Endothelial cell of umbilical vein (primary cell): Measurements from ENCODE around the gene HOXB5.

ENCODE experiments used
- EZH2 ChIP-seq: IDR thresholded peaks from 2 replicates; pipeline ENCODE4 v1.6.1; 2012; ENCODE audit warnings: borderline replicate concordance, low read depth, mild to moderate bottlenecking, moderate library complexity, low read length, inconsistent platforms; ENCODE audit not compliant: severe bottlenecking
- FOS ChIP-seq: IDR thresholded peaks from 2 replicates; pipeline ENCODE4 v1.6.1; 2011; ENCODE audit warnings: mild to moderate bottlenecking, low read length, moderate library complexity, borderline replicate concordance; ENCODE audit not compliant: insufficient read depth
- GATA2 ChIP-seq: IDR thresholded peaks from 2 replicates; pipeline ENCODE4 v1.7.0; 2011; ENCODE audit warnings: low read depth, mild to moderate bottlenecking, moderate library complexity, mixed read lengths, low read length; ENCODE audit not compliant: insufficient read length, insufficient read depth
- JUN ChIP-seq: IDR thresholded peaks from 2 replicates; pipeline ENCODE4 v1.6.1; 2011; ENCODE audit warnings: borderline replicate concordance, low read depth; ENCODE audit not compliant: insufficient read length, insufficient read depth
- MYC ChIP-seq: IDR thresholded peaks from one replicate; pipeline ENCODE4 v1.6.1; 2011; ENCODE audit warnings: mild to moderate bottlenecking, low read depth, low read length
- POLR2A ChIP-seq: IDR thresholded peaks from 2 replicates; pipeline ENCODE4 v1.6.1; 2012; ENCODE audit warnings: low read depth, mild to moderate bottlenecking, control low read depth, low read length
- POLR2AphosphoS5 ChIP-seq: IDR thresholded peaks from 2 replicates; pipeline ENCODE4 v1.6.1; 2012; ENCODE audit warnings: low read depth, mild to moderate bottlenecking, control low read depth, low read length, moderate library complexity; ENCODE audit not compliant: insufficient read depth
- TF ChIP-seq, protein P1 (sequence below), 2 donors: IDR thresholded peaks; 1 replicate in 1 of 2; 2 replicates in 1 of 2; pipeline ENCODE4 v1.5.1; 2011; ENCODE audit warnings: low read length in 2 of 2, mild to moderate bottlenecking in 2 of 2, moderate library complexity in 2 of 2, control low read depth in 1 of 2, inconsistent platforms in 1 of 2, low read depth in 1 of 2; ENCODE audit not compliant: insufficient read depth in 1 of 2; ENCODE audit errors: extremely low read depth in 1 of 2
- TF ChIP-seq, protein P2 (sequence below): IDR thresholded peaks from 2 replicates; pipeline ENCODE4 v1.6.1; 2011; ENCODE audit not compliant: insufficient read depth, insufficient read length

DNA sequence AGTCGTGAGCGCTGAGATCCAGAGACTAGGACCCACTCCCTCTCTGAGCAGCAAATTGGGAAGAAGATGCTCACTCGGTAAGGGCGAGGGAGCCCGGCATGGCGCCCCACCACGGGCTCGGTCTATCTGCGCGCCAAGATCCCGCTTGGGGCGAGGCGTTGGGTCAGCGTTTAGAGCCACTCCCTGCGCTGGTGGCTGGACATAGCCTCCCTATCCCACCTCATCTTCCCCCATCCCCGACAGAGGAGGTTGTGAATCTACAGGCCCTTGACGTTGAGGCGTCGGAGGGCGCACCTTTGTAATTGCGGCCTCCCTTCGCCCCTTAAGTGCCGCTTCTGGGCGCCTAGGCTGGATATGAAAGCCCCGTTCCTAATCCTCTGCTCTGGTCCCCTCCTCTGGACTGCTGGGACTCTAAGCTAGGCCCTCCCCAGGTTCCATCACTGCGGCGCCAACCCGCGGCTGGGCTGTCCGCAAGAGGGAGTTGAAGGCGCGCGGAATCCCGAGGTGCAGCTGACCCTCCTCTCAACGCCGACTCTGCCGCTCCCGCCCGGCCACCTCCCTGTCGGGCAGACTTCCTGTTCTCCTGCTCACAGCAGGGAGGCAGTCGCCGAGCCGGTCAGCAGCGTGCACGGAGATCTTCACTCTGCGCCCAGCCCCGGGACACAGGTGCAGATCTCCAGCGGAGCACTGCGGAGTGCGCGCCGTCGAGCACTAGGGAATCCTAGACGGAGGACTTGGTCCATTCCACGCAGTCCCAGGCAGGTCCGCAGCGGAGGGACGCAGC lies 48.7 kb upstream of the HOXB5 start:
- TF ChIP-seq, protein P1, sequence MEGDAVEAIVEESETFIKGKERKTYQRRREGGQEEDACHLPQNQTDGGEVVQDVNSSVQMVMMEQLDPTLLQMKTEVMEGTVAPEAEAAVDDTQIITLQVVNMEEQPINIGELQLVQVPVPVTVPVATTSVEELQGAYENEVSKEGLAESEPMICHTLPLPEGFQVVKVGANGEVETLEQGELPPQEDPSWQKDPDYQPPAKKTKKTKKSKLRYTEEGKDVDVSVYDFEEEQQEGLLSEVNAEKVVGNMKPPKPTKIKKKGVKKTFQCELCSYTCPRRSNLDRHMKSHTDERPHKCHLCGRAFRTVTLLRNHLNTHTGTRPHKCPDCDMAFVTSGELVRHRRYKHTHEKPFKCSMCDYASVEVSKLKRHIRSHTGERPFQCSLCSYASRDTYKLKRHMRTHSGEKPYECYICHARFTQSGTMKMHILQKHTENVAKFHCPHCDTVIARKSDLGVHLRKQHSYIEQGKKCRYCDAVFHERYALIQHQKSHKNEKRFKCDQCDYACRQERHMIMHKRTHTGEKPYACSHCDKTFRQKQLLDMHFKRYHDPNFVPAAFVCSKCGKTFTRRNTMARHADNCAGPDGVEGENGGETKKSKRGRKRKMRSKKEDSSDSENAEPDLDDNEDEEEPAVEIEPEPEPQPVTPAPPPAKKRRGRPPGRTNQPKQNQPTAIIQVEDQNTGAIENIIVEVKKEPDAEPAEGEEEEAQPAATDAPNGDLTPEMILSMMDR (IDR thresholded peaks at IDR 0.05; ENCODE audit: extremely low read depth in 1 of 2, insufficient read depth in 1 of 2, low read depth in 1 of 2, low read length in 2 of 2) = no peak
- TF ChIP-seq EZH2 = peak; percentile 99
- no peak for TF ChIP-seq POLR2A
- no peak for TF ChIP-seq JUN
- no peak for TF ChIP-seq POLR2AphosphoS5
- no peak for TF ChIP-seq GATA2
- TF ChIP-seq, protein P2, sequence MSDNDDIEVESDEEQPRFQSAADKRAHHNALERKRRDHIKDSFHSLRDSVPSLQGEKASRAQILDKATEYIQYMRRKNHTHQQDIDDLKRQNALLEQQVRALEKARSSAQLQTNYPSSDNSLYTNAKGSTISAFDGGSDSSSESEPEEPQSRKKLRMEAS = no peak
- TF ChIP-seq FOS = no peak
- no peak for TF ChIP-seq MYC
